Measurements from ENCODE around the gene STXBP4. TPM values are rescaled to one million over a fixed set of nuclear protein-coding genes. Genes with fewer than 3 reads are reported as not detected.

STXBP4 gene
- total RNA-seq, 1 donor from 2014 or later = 12.6 TPM

GRCh38 chr17:55110521-55110920 is 142.0 kb downstream of the STXBP4 start:
- DNase-seq (ENCODE audit: low read depth) (no peak), FAIRE-seq (no peak)
- Mint-ChIP-seq H3K4me3 (ENCODE audit: unreplicated experiment) (no peak overlapping the region), H3K4me1 (ENCODE audit: low read depth, unreplicated experiment) (peaks cover 5% of the 10 kb centered on the region), H3K27me3 (ENCODE audit: low read depth, unreplicated experiment) (no peaks in the 10 kb centered on the region), H3K9me3 (ENCODE audit: unreplicated experiment) (peaks cover 16% of the 10 kb centered on the region), H3K36me3 (ENCODE audit: low read depth, unreplicated experiment) (peaks cover 9% of the 10 kb centered on the region), H3K27ac (ENCODE audit: unreplicated experiment) (no peak overlapping the region)
- no peaks in the 10 kb centered on the region for H3K79me2 ChIP-seq (ENCODE audit: insufficient read depth, low read length)
- H2AFZ ChIP-seq (ENCODE audit: low read depth, low read length) = no peak overlapping the region
- no peaks in the 10 kb centered on the region for H4K20me1 ChIP-seq (ENCODE audit: insufficient read depth, low read length)
- H3K4me2 ChIP-seq (ENCODE audit: low read length) = no peak overlapping the region
- H3K36me3 ChIP-seq (ENCODE audit: insufficient read depth, low read length) = no peaks in the 10 kb centered on the region
- H3K27ac ChIP-seq (ENCODE audit: low read depth, low read length) = no peak overlapping the region
- no peak overlapping the region for H3K4me3 ChIP-seq (ENCODE audit: insufficient read depth, low read depth, low read length)
- H3K9me3 ChIP-seq (ENCODE audit: insufficient read depth, low read depth, low read length) = no peaks in the 10 kb centered on the region
- TF ChIP-seq CTCF (IDR thresholded peaks at IDR 0.05; ENCODE audit: insufficient read depth, low read depth, low read length) = no peak
- no peak for TF ChIP-seq EZH2 (IDR thresholded peaks at IDR 0.05; ENCODE audit: insufficient read depth, low read length)
- no peaks in the 10 kb centered on the region for H3K27me3 ChIP-seq (ENCODE audit: insufficient read depth, low read length)
- no peaks in the 10 kb centered on the region for H3K4me1 ChIP-seq (ENCODE audit: insufficient read depth, low read length)
- H3K9ac ChIP-seq (ENCODE audit: low read length) = no peak overlapping the region

DNA sequence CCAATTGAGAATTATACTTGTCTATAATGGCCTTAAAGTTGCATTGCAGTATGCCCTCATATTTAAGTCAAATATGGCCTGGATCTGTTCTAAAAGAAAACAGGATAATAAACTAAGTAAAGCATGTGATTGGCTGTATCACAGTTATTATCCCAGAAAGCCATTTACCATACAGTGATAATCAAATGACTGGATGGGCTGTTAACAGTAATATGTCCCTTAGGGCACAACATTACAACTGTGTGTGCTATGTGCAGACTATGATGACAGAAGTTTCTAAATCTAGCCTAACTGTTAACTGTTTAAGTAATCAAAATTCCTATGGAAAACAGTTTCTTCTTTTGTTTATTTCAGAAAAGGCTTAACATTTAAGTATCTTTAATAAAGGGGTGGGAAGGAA is 145.7 kb downstream of the STXBP4 start:
- Histone ChIP-seq H3K9me3 (ENCODE audit: insufficient read depth, low read depth, low read length) (no peaks in the 10 kb centered on the region), H3K4me2 (ENCODE audit: low read length) (no peak overlapping the region), H2AFZ (ENCODE audit: low read depth, low read length) (no peak overlapping the region), H3K4me3 (ENCODE audit: insufficient read depth, low read depth, low read length) (no peak overlapping the region), H3K79me2 (ENCODE audit: insufficient read depth, low read length) (no peaks in the 10 kb centered on the region), H4K20me1 (ENCODE audit: insufficient read depth, low read length) (no peaks in the 10 kb centered on the region), H3K4me1 (ENCODE audit: insufficient read depth, low read length) (no peaks in the 10 kb centered on the region), H3K9ac (ENCODE audit: low read length) (no peak overlapping the region), H3K27me3 (ENCODE audit: insufficient read depth, low read length) (no peaks in the 10 kb centered on the region), H3K36me3 (ENCODE audit: insufficient read depth, low read length) (no peaks in the 10 kb centered on the region), H3K27ac (ENCODE audit: low read depth, low read length) (no peak overlapping the region)
- FAIRE-seq (no peak), DNase-seq (ENCODE audit: low read depth) (no peak)
- TF ChIP-seq EZH2 (IDR thresholded peaks at IDR 0.05; ENCODE audit: insufficient read depth, low read length) (no peak), CTCF (IDR thresholded peaks at IDR 0.05; ENCODE audit: insufficient read depth, low read depth, low read length) (no peak)
- H3K9me3 Mint-ChIP-seq (ENCODE audit: unreplicated experiment) = peaks cover 6% of the 10 kb centered on the region
- H3K36me3 Mint-ChIP-seq (ENCODE audit: low read depth, unreplicated experiment) = peaks cover 5% of the 10 kb centered on the region
- H3K4me1 Mint-ChIP-seq (ENCODE audit: low read depth, unreplicated experiment) = peaks cover 5% of the 10 kb centered on the region
- H3K27ac Mint-ChIP-seq (ENCODE audit: unreplicated experiment) = no peak overlapping the region
- H3K4me3 Mint-ChIP-seq (ENCODE audit: unreplicated experiment) = no peak overlapping the region
- H3K27me3 Mint-ChIP-seq (ENCODE audit: low read depth, unreplicated experiment) = no peaks in the 10 kb centered on the region

DNA sequence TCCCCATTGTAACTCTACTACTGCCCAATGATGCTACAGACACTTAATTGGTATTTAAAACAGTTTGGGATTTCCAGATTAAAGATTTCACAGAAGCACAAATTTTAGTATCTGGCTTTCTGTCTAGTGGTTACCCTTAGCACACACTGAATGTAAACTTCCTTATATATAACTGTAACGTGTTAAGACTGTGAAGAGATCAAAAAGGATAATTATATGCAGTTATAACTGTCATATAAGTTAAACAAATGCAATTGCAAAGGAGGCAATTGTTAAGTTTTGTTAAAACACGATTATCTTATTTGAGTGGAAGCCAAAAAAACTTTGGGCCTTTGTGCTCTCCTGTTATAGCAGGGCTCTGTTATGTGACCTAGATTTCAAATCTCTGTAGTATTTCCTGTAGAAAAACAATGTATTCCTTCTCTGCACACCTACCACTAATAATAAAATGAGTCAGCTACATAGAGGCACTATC is 147.9 kb downstream of the STXBP4 start:
- H3K4me1 ChIP-seq (ENCODE audit: insufficient read depth, low read length) = no peaks in the 10 kb centered on the region
- FAIRE-seq (no peak), DNase-seq (ENCODE audit: low read depth) (no peak)
- H3K79me2 ChIP-seq (ENCODE audit: insufficient read depth, low read length) = no peaks in the 10 kb centered on the region
- Mint-ChIP-seq H3K9me3 (ENCODE audit: unreplicated experiment) (peaks cover 2% of the 10 kb centered on the region), H3K27ac (ENCODE audit: unreplicated experiment) (no peak overlapping the region), H3K4me1 (ENCODE audit: low read depth, unreplicated experiment) (no peaks in the 10 kb centered on the region), H3K27me3 (ENCODE audit: low read depth, unreplicated experiment) (no peaks in the 10 kb centered on the region), H3K4me3 (ENCODE audit: unreplicated experiment) (no peak overlapping the region), H3K36me3 (ENCODE audit: low read depth, unreplicated experiment) (peaks cover 2% of the 10 kb centered on the region)
- TF ChIP-seq CTCF (IDR thresholded peaks at IDR 0.05; ENCODE audit: insufficient read depth, low read depth, low read length) (no peak), EZH2 (IDR thresholded peaks at IDR 0.05; ENCODE audit: insufficient read depth, low read length) (no peak)
- H3K4me3 ChIP-seq (ENCODE audit: insufficient read depth, low read depth, low read length) = no peak overlapping the region
- no peak overlapping the region for H3K9ac ChIP-seq (ENCODE audit: low read length)
- H3K36me3 ChIP-seq (ENCODE audit: insufficient read depth, low read length) = no peaks in the 10 kb centered on the region
- no peak overlapping the region for H3K27ac ChIP-seq (ENCODE audit: low read depth, low read length)
- no peak overlapping the region for H2AFZ ChIP-seq (ENCODE audit: low read depth, low read length)
- no peaks in the 10 kb centered on the region for H4K20me1 ChIP-seq (ENCODE audit: insufficient read depth, low read length)
- no peaks in the 10 kb centered on the region for H3K9me3 ChIP-seq (ENCODE audit: insufficient read depth, low read depth, low read length)
- H3K4me2 ChIP-seq (ENCODE audit: low read length) = no peak overlapping the region
- no peaks in the 10 kb centered on the region for H3K27me3 ChIP-seq (ENCODE audit: insufficient read depth, low read length)
